Suprapubic skin (tissue), 4 donors: ENCODE measurements around the gene MADD. TPM values are rescaled to one million over a fixed set of nuclear protein-coding genes. Genes with fewer than 3 reads are reported as not detected.

Experiments
- DNase-seq, 2 donors: peaks; one replicate each; pipeline ENCODE4 v3.0.0-alpha.2; 2019; ENCODE audit warnings: low spot score in 2 of 2
- H3K27ac ChIP-seq: fragments of 200-600 bp; sonication (generic); one replicate; pipeline ENCODE4 v1.5.1; 2019
- H3K27me3 ChIP-seq: fragments of 200-600 bp; sonication (generic); one replicate; pipeline ENCODE4 v1.5.1; 2019
- H3K36me3 ChIP-seq: fragments of 200-600 bp; sonication (generic); one replicate; pipeline ENCODE4 v1.5.1; 2019
- H3K4me1 ChIP-seq: fragments of 200-600 bp; sonication (generic); one replicate; pipeline ENCODE4 v1.5.1; 2019
- H3K4me3 ChIP-seq: fragments of 200-600 bp; sonication (generic); one replicate; pipeline ENCODE4 v1.5.1; 2019; ENCODE audit warnings: mild to moderate bottlenecking
- H3K9me3 ChIP-seq: fragments of 200-600 bp; sonication (generic); one replicate; pipeline ENCODE4 v1.5.1; 2019
- EP300 ChIP-seq: sonication (generic); formaldehyde crosslinking; IDR thresholded peaks from one replicate; pipeline ENCODE4 v1.6.1; 2017; ENCODE audit warnings: antibody characterized with exemption
- POLR2A ChIP-seq, 2 donors: fragments of 450-650 bp; IDR thresholded peaks; one replicate each; pipeline ENCODE4 v1.6.1; 2017; ENCODE audit warnings: antibody characterized with exemption in 2 of 2, mild to moderate bottlenecking in 2 of 2, moderate library complexity in 2 of 2
- POLR2AphosphoS5 ChIP-seq, 3 donors: sonication (generic); formaldehyde crosslinking; IDR thresholded peaks; one replicate each; pipeline ENCODE4 v1.6.1; 2017; ENCODE audit warnings: antibody characterized with exemption in 3 of 3
- WGBS: methylation state at CpG from one replicate; pipeline ENCODE4 v1.1.5; 2018; 5-methylcytosine and 5-hydroxymethylcytosine counted together
- total RNA-seq, 4 donors: library from RNA; depleted of rRNA; stranded (reverse); fragments of >200 nt; gene quantifications; one replicate each; pipeline ENCODE4 v1.1.0, GENCODE V29; 2016
- TF ChIP-seq, protein P1 (sequence below), 2 donors: fragments of 200-600 bp in 1 of 2; fragments of 450-650 bp in 1 of 2; sonication (generic) in 1 of 2; IDR thresholded peaks; one replicate each; pipeline ENCODE4 v1.5.1; 2016 to 2019; ENCODE audit warnings: antibody characterized with exemption in 2 of 2, mild to moderate bottlenecking in 1 of 2, moderate library complexity in 1 of 2

The MADD gene
- total RNA-seq, 4 donors from 2014 or later, result 47.1 to 91.1 (median 71.3) TPM

- TF ChIP-seq, protein P1, sequence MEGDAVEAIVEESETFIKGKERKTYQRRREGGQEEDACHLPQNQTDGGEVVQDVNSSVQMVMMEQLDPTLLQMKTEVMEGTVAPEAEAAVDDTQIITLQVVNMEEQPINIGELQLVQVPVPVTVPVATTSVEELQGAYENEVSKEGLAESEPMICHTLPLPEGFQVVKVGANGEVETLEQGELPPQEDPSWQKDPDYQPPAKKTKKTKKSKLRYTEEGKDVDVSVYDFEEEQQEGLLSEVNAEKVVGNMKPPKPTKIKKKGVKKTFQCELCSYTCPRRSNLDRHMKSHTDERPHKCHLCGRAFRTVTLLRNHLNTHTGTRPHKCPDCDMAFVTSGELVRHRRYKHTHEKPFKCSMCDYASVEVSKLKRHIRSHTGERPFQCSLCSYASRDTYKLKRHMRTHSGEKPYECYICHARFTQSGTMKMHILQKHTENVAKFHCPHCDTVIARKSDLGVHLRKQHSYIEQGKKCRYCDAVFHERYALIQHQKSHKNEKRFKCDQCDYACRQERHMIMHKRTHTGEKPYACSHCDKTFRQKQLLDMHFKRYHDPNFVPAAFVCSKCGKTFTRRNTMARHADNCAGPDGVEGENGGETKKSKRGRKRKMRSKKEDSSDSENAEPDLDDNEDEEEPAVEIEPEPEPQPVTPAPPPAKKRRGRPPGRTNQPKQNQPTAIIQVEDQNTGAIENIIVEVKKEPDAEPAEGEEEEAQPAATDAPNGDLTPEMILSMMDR (IDR thresholded peaks at IDR 0.05), result no peak
- TF ChIP-seq POLR2AphosphoS5 (IDR thresholded peaks at IDR 0.05) (no peak), EP300 (no peak), POLR2A (IDR thresholded peaks at IDR 0.05) (no peak)
- H3K36me3 ChIP-seq, result peaks cover 96% of the 10 kb centered on the region
- H3K27ac ChIP-seq, result no peak overlapping the region
- H3K4me1 ChIP-seq, result no peaks in the 10 kb centered on the region
- no peak overlapping the region for H3K4me3 ChIP-seq
- no peaks in the 10 kb centered on the region for H3K27me3 ChIP-seq
- WGBS, result 98% methylated on average over 3 of the region's 3 CpGs
- DNase-seq, result no peak
- H3K9me3 ChIP-seq, result no peaks in the 10 kb centered on the region
Observed at GRCh38 chr11:47299078-47299477, 29.1 kb downstream of the MADD start.

GRCh38 chr11:47302853-47303252 is 32.9 kb downstream of the MADD start:
- WGBS, result 94% methylated on average over 1 of the region's 1 CpG
- no peak overlapping the region for H3K27ac ChIP-seq
- H3K36me3 ChIP-seq, result peaks cover 97% of the 10 kb centered on the region
- peaks cover 7% of the 10 kb centered on the region for H3K4me1 ChIP-seq
- TF ChIP-seq EP300 (no peak), POLR2A (IDR thresholded peaks at IDR 0.05) (no peak), POLR2AphosphoS5 (IDR thresholded peaks at IDR 0.05) (no peak)
- TF ChIP-seq, protein P1 (IDR thresholded peaks at IDR 0.05), result no peak
- H3K9me3 ChIP-seq, result no peaks in the 10 kb centered on the region
- no peak for DNase-seq
- H3K4me3 ChIP-seq, result no peak overlapping the region
- H3K27me3 ChIP-seq, result no peaks in the 10 kb centered on the region

GRCh38 chr11:47305734-47306483 is 36.0 kb downstream of the MADD start:
- Histone ChIP-seq H3K27ac (no peak overlapping the region), H3K36me3 (peaks cover 99% of the 10 kb centered on the region), H3K4me1 (peaks cover 7% of the 10 kb centered on the region), H3K9me3 (no peaks in the 10 kb centered on the region), H3K4me3 (no peak overlapping the region), H3K27me3 (no peaks in the 10 kb centered on the region)
- WGBS, result 63% methylated on average over 1 of the region's 3 CpGs
- no peak for DNase-seq
- no peak for TF ChIP-seq EP300
- TF ChIP-seq POLR2AphosphoS5 (IDR thresholded peaks at IDR 0.05), result no peak

- Histone ChIP-seq H3K4me3 (no peak overlapping the region), H3K27me3 (no peaks in the 10 kb centered on the region), H3K27ac (no peak overlapping the region), H3K36me3 (peaks cover 100% of the 10 kb centered on the region), H3K4me1 (peaks cover 7% of the 10 kb centered on the region), H3K9me3 (no peaks in the 10 kb centered on the region)
- WGBS, result 48% methylated on average over 1 of the region's 1 CpG
- TF ChIP-seq POLR2AphosphoS5 (IDR thresholded peaks at IDR 0.05) (no peak), POLR2A (IDR thresholded peaks at IDR 0.05) (no peak), EP300 (no peak)
- TF ChIP-seq, protein P1 (IDR thresholded peaks at IDR 0.05), result no peak
- no peak for DNase-seq
Observed at GRCh38 chr11:47306484-47306844, 36.5 kb downstream of the MADD start.

- no peak for DNase-seq
- H3K9me3 ChIP-seq, result no peaks in the 10 kb centered on the region
- H3K36me3 ChIP-seq, result peaks cover 100% of the 10 kb centered on the region
- H3K27ac ChIP-seq, result no peak overlapping the region
- no peak overlapping the region for H3K4me3 ChIP-seq
- WGBS, result 89% methylated on average over 6 of the region's 6 CpGs
- no peaks in the 10 kb centered on the region for H3K27me3 ChIP-seq
- H3K4me1 ChIP-seq, result peaks cover 7% of the 10 kb centered on the region
- TF ChIP-seq POLR2AphosphoS5 (IDR thresholded peaks at IDR 0.05) (no peak), POLR2A (IDR thresholded peaks at IDR 0.05) (no peak), EP300 (no peak)
- TF ChIP-seq, protein P1 (IDR thresholded peaks at IDR 0.05), result no peak
Observed at GRCh38 chr11:47308050-47308823, 38.3 kb downstream of the MADD start.
